ENCODE data around the gene PCYOX1L. TPM values are rescaled to one million over a fixed set of nuclear protein-coding genes. Genes with fewer than 3 reads are reported as not detected.

The PCYOX1L gene
- total and polyA plus RNA-seq, 2 of the 8 experiments (the other 6 are each of a cell fraction or from before 2014, with no cell fraction given) = 6.8 to 17.2 TPM

- Histone ChIP-seq H2BK5ac (ENCODE audit: low read depth, low read length) (no peak overlapping the region), H4K5ac (ENCODE audit: insufficient read length, low read depth, low read length) (no peak overlapping the region), H3K9ac (replicated peaks in 1 of 4; ENCODE audit: extremely low read depth in 1 of 4, low read depth in 3 of 4, low read length in 3 of 4) (no peak overlapping the region), H3K23ac (ENCODE audit: insufficient read length) (no peak overlapping the region), H3K4me3 (ENCODE audit: extremely low read depth in 1 of 4, insufficient read depth in 2 of 4, low read depth in 3 of 4, low read length in 4 of 4) (no peak overlapping the region), H4K91ac (replicated peaks; ENCODE audit: insufficient read length, low read length) (no peak overlapping the region), H3K23me2 (ENCODE audit: low read depth, low read length) (no peaks in the 10 kb centered on the region), H3K14ac (ENCODE audit: insufficient read length) (no peak overlapping the region), H3K27ac (ENCODE audit: low read depth, low read length) (no peak overlapping the region), H3K27me3 (replicated peaks in 1 of 4; ENCODE audit: control insufficient read depth in 3 of 4, extremely low read depth in 1 of 4, insufficient read depth in 3 of 4, low read length in 3 of 4) (no peaks in the 10 kb centered on the region), H2BK15ac (ENCODE audit: low read length) (no peak overlapping the region), H3K4ac (replicated peaks; ENCODE audit: insufficient read length, low read depth, low read length) (no peak overlapping the region), H3K18ac (ENCODE audit: extremely low read depth, low read length) (no peak overlapping the region), H2BK12ac (ENCODE audit: low read depth, low read length) (no peak overlapping the region), H4K20me1 (replicated peaks in 1 of 2; ENCODE audit: control insufficient read depth in 1 of 2, insufficient read depth in 2 of 2, low read length in 2 of 2) (no peaks in the 10 kb centered on the region), H3K9me3 (ENCODE audit: insufficient read depth in 2 of 2, low read depth in 1 of 2, low read length in 1 of 2) (no peaks in the 10 kb centered on the region), H4K8ac (ENCODE audit: extremely low read depth, insufficient read depth, low read length) (no peak overlapping the region), H3K4me2 (ENCODE audit: insufficient read depth in 1 of 2, low read depth in 2 of 2, low read length in 2 of 2) (no peak overlapping the region), H2AK5ac (ENCODE audit: low read depth, low read length) (no peak overlapping the region), H3K79me1 (ENCODE audit: low read depth, low read length) (no peaks in the 10 kb centered on the region), H3K56ac (replicated peaks; ENCODE audit: insufficient read length, low read depth, low read length) (no peak overlapping the region), H2AFZ (ENCODE audit: low read length) (no peak overlapping the region), H3K4me1 (replicated peaks in 1 of 4; ENCODE audit: control insufficient read depth in 3 of 4, insufficient read depth in 4 of 4, low read length in 3 of 4) (peaks cover 0 to 6% (median 1%) of the 10 kb centered on the region in 4 experiments; a peak in 4 of 7 replicates), H2BK20ac (ENCODE audit: low read length) (no peak overlapping the region), H3K36me3 (ENCODE audit: control insufficient read depth in 2 of 4, insufficient read depth in 4 of 4, low read length in 3 of 4) (no peaks in the 10 kb centered on the region), H3K79me2 (ENCODE audit: control insufficient read depth in 1 of 2, insufficient read depth in 2 of 2, low read length in 2 of 2) (no peaks in the 10 kb centered on the region), H2BK120ac (replicated peaks; ENCODE audit: low read depth, low read length) (no peak overlapping the region)
- CTCF ChIA-PET (ENCODE audit: partially characterized antibody) = interaction anchor here (0.9 to 5.1 kb wide), 8 partner anchors 10 to 115 kb away, joined by 4 to 43 read pairs (median 9); no protein-coding TSS in a partner anchor
- WGBS, 2 experiments (ENCODE audit: extremely low coverage in 1 of 2, insufficient coverage in 1 of 2, insufficient read length in 1 of 2, insufficient replicate concordance in 2 of 2, low coverage in 1 of 2, low lambda C conversion rate in 2 of 2, missing lambda C conversion rate in 1 of 2) = 94% methylated on average over 3 of the region's 3 CpGs; no CpG with 5 or more reads in 1 of the 2 experiments
- no peak for FAIRE-seq
- POLR2A ChIA-PET (ENCODE audit: partially characterized antibody) = interaction anchor here (1.0 kb wide), 1 partner anchor 26 kb away, joined by 5 read pairs; the partner anchor contains the start of gene GRPEL2
- no peak for DNase-seq (ENCODE audit: low read depth in 1 of 2, low spot score in 2 of 2)
- TF ChIP-seq CBX5 (IDR thresholded peaks at IDR 0.05; ENCODE audit: low read depth, low read length) (no peak), SP1 (IDR thresholded peaks at IDR 0.05; ENCODE audit: low read depth, low read length) (no peak), TAF1 (IDR thresholded peaks at IDR 0.05; ENCODE audit: low read depth, low read length) (no peak), ATF3 (IDR thresholded peaks at IDR 0.05; ENCODE audit: insufficient read depth, low read depth, low read length) (no peak), CEBPB (IDR thresholded peaks at IDR 0.05; ENCODE audit: low read depth, low read length) (no peak), HDAC6 (IDR thresholded peaks at IDR 0.05; ENCODE audit: low read depth, low read length) (no peak), RAD21 (IDR thresholded peaks at IDR 0.05 in 1 of 2, conservative IDR thresholded peaks at IDR 0.05 in 1 of 2; ENCODE audit: low read depth in 2 of 2, low read length in 2 of 2) (no peak), ASH2L (IDR thresholded peaks at IDR 0.05; ENCODE audit: low read length) (no peak)
Observed at GRCh38 chr5:149319174-149319573, 38.7 kb upstream of the PCYOX1L start.
